H1 (cell line): ENCODE data around the gene ELOA. TPM values are rescaled to one million over a fixed set of nuclear protein-coding genes. Genes with fewer than 3 reads are reported as not detected.

Experiments used
- CTCF ChIA-PET: fragments of 300-600 bp; sonication (Branson Sonifier 250); formaldehyde crosslinking; loops from one replicate; lab custom pipeline; 2021; ENCODE audit not compliant: partially characterized antibody; lab: Charles Lee
- POLR2A ChIA-PET: fragments of 300-600 bp; sonication (Branson Sonifier 250); formaldehyde crosslinking; loops from one replicate; lab custom pipeline; 2021; ENCODE audit warnings: inconsistent platforms; ENCODE audit not compliant: partially characterized antibody; lab: Charles Lee
- DNase-seq, 2 experiments: peaks; one replicate each; pipeline versions ENCODE4 v3.0.0 to v3.0.0-alpha.2; 2010 to 2022; ENCODE audit warnings: low spot score in 2 of 2, low read depth in 1 of 2, mixed read lengths in 1 of 2
- FAIRE-seq: peaks from 2 replicates; lab custom pipeline; 2011; peaks lifted over from hg19 to GRCh38; lab: Jason Lieb, UNC
- H2AFZ ChIP-seq: 2 replicates; pipeline ENCODE4 v1.8.1; 2012; ENCODE audit warnings: low read length, inconsistent platforms
- H2AK5ac ChIP-seq: 2 replicates; pipeline ENCODE4 v1.6.1; 2013; ENCODE audit warnings: low read depth, low read length
- H2BK120ac ChIP-seq: replicated peaks from 2 replicates; pipeline ENCODE3; 2013; ENCODE audit warnings: low read depth, low read length, inconsistent platforms
- H2BK12ac ChIP-seq: 2 replicates; pipeline ENCODE4 v1.6.1; 2013; ENCODE audit warnings: low read depth, low read length
- H2BK15ac ChIP-seq: 2 replicates; pipeline ENCODE4 v1.6.1; 2013; ENCODE audit warnings: low read length
- H2BK20ac ChIP-seq: 2 replicates; pipeline ENCODE4 v1.6.1; 2013; ENCODE audit warnings: low read length
- H2BK5ac ChIP-seq: 2 replicates; pipeline ENCODE4 v1.6.1; 2013; ENCODE audit warnings: low read depth, low read length
- H3K14ac ChIP-seq: 2 replicates; pipeline ENCODE4 v1.6.1; 2013; ENCODE audit warnings: inconsistent platforms; ENCODE audit not compliant: insufficient read length
- H3K18ac ChIP-seq: 2 replicates; pipeline ENCODE4 v1.6.1; 2013; ENCODE audit warnings: low read length; ENCODE audit errors: extremely low read depth
- H3K23ac ChIP-seq: 2 replicates; pipeline ENCODE4 v1.6.1; 2013; ENCODE audit warnings: inconsistent platforms; ENCODE audit not compliant: insufficient read length
- H3K23me2 ChIP-seq: 2 replicates; pipeline ENCODE4 v1.6.1; 2013; ENCODE audit warnings: low read depth, low read length
- H3K27ac ChIP-seq: 2 replicates; pipeline ENCODE4 v1.6.1; 2011; ENCODE audit warnings: low read depth, low read length, inconsistent platforms
- H3K27me3 ChIP-seq, 4 experiments: replicated peaks in 1 of 4; 1 replicate in 1 of 4; 2 replicates in 3 of 4; pipeline versions ENCODE4 v1.6.1 to v1.8.1; 2011 to 2013; ENCODE audit warnings: low read length in 3 of 4, mild to moderate bottlenecking in 3 of 4, inconsistent platforms in 2 of 4, mixed read lengths in 2 of 4, moderate library complexity in 1 of 4; ENCODE audit not compliant: control insufficient read depth in 3 of 4, insufficient read depth in 3 of 4; ENCODE audit errors: extremely low read depth in 1 of 4
- H3K36me3 ChIP-seq, 4 experiments: 2 replicates each; pipeline versions ENCODE4 v1.6.1 to v1.8.1; 2011 to 2013; ENCODE audit warnings: mild to moderate bottlenecking in 4 of 4, low read length in 3 of 4, moderate library complexity in 2 of 4, control low read depth in 1 of 4, inconsistent platforms in 1 of 4; ENCODE audit not compliant: insufficient read depth in 4 of 4, control insufficient read depth in 2 of 4
- H3K4ac ChIP-seq: replicated peaks from 2 replicates; pipeline ENCODE3; 2013; ENCODE audit warnings: low read length, low read depth, mixed read lengths, inconsistent platforms; ENCODE audit not compliant: insufficient read length
- H3K4me1 ChIP-seq, 4 experiments: replicated peaks in 1 of 4; 1 replicate in 1 of 4; 2 replicates in 3 of 4; pipeline versions ENCODE4 v1.6.1 to v1.8.1; 2011 to 2013; ENCODE audit warnings: low read length in 3 of 4, inconsistent platforms in 2 of 4, mixed read lengths in 1 of 4; ENCODE audit not compliant: insufficient read depth in 4 of 4, control insufficient read depth in 3 of 4
- H3K4me2 ChIP-seq, 2 experiments: 2 replicates each; pipeline versions ENCODE4 v1.6.1 to v1.8.1; 2011 to 2013; ENCODE audit warnings: low read depth in 2 of 2, low read length in 2 of 2, control low read depth in 1 of 2, inconsistent platforms in 1 of 2, mild to moderate bottlenecking in 1 of 2; ENCODE audit not compliant: insufficient read depth in 1 of 2
- H3K4me3 ChIP-seq, 4 experiments: fragments of 200-600, 300-600 bp in 1 of 4; sonication (generic), shearing (Covaris generic), sonication (Bioruptor Twin) in 1 of 4; 2 replicates each; pipeline versions ENCODE4 v1.5.1 to v1.8.1; 2011 to 2016; ENCODE audit warnings: low read length in 4 of 4, low read depth in 3 of 4, control low read depth in 2 of 4, inconsistent platforms in 2 of 4, mild to moderate bottlenecking in 2 of 4, mixed read lengths in 1 of 4, moderate library complexity in 1 of 4; ENCODE audit not compliant: insufficient read depth in 2 of 4; ENCODE audit errors: extremely low read depth in 1 of 4
- H3K56ac ChIP-seq: replicated peaks from 2 replicates; pipeline ENCODE3; 2013; ENCODE audit warnings: low read depth, mild to moderate bottlenecking, mixed read lengths, low read length, inconsistent platforms; ENCODE audit not compliant: insufficient read length
- H3K79me1 ChIP-seq: 2 replicates; pipeline ENCODE4 v1.6.1; 2013; ENCODE audit warnings: low read depth, low read length, control low read depth
- H3K79me2 ChIP-seq, 2 experiments: 2 replicates each; pipeline versions ENCODE4 v1.6.1 to v1.8.1; 2012 to 2013; ENCODE audit warnings: low read length in 2 of 2, mild to moderate bottlenecking in 2 of 2, inconsistent platforms in 1 of 2; ENCODE audit not compliant: insufficient read depth in 2 of 2, control insufficient read depth in 1 of 2
- H3K9ac ChIP-seq, 4 experiments: replicated peaks in 1 of 4; 1 replicate in 1 of 4; 2 replicates in 3 of 4; pipeline versions ENCODE4 v1.6.1 to v1.8.1; 2011 to 2013; ENCODE audit warnings: low read depth in 3 of 4, low read length in 3 of 4, control low read depth in 2 of 4, mild to moderate bottlenecking in 2 of 4, moderate library complexity in 2 of 4, inconsistent platforms in 1 of 4; ENCODE audit errors: extremely low read depth in 1 of 4
- H3K9me3 ChIP-seq, 2 experiments: 2 replicates each; pipeline versions ENCODE4 v1.6.1 to v1.8.1; 2012 to 2013; ENCODE audit warnings: mild to moderate bottlenecking in 2 of 2, moderate library complexity in 2 of 2, control low read depth in 1 of 2, inconsistent platforms in 1 of 2, low read depth in 1 of 2, low read length in 1 of 2, mixed read lengths in 1 of 2; ENCODE audit not compliant: insufficient read depth in 2 of 2
- H4K20me1 ChIP-seq, 2 experiments: replicated peaks in 1 of 2; 2 replicates each; pipeline versions ENCODE3 to v1.8.1; 2011 to 2013; ENCODE audit warnings: inconsistent platforms in 2 of 2, low read length in 2 of 2, mild to moderate bottlenecking in 1 of 2; ENCODE audit not compliant: insufficient read depth in 2 of 2, control insufficient read depth in 1 of 2
- H4K5ac ChIP-seq: 2 replicates; pipeline ENCODE4 v1.6.1; 2013; ENCODE audit warnings: low read length, low read depth, mixed read lengths, inconsistent platforms; ENCODE audit not compliant: insufficient read length
- H4K8ac ChIP-seq: 2 replicates; pipeline ENCODE4 v1.8.0; 2013; ENCODE audit warnings: mild to moderate bottlenecking, moderate library complexity, low read length, inconsistent platforms; ENCODE audit not compliant: insufficient read depth; ENCODE audit errors: extremely low read depth
- H4K91ac ChIP-seq: replicated peaks from 2 replicates; pipeline ENCODE3; 2013; ENCODE audit warnings: low read length, mixed read lengths, inconsistent platforms; ENCODE audit not compliant: insufficient read length
- BCL11A ChIP-seq, 2 experiments: IDR thresholded peaks; one replicate each; pipeline ENCODE4 v1.6.1; 2011; ENCODE audit warnings: low read depth in 2 of 2, low read length in 2 of 2, mild to moderate bottlenecking in 2 of 2
- KDM4A ChIP-seq: IDR thresholded peaks from one replicate; pipeline ENCODE4 v1.7.1; 2012; ENCODE audit warnings: low read depth, mild to moderate bottlenecking, moderate library complexity, low read length, inconsistent platforms; ENCODE audit not compliant: severe bottlenecking
- POLR2AphosphoS5 ChIP-seq: IDR thresholded peaks from 2 replicates; pipeline ENCODE4 v1.6.1; 2011; ENCODE audit warnings: low read depth, low read length
- WGBS, 2 experiments: shearing (Covaris generic) in 1 of 2; methylation state at CpG; one replicate each; pipeline versions ENCODE4 v1.1.6 to v1.1.7; 2013 to 2015; ENCODE audit warnings: low lambda C conversion rate in 2 of 2, mixed read lengths in 2 of 2, inconsistent platforms in 1 of 2, low coverage in 1 of 2, missing lambda C conversion rate in 1 of 2; ENCODE audit not compliant: insufficient replicate concordance in 2 of 2, insufficient coverage in 1 of 2, insufficient read length in 1 of 2; ENCODE audit errors: extremely low coverage in 1 of 2, missing lambda C conversion rate in 1 of 2; 5-methylcytosine and 5-hydroxymethylcytosine counted together
- polyA plus RNA-seq, 7 experiments: library from polyadenylated mRNA; depleted of rRNA in 3 of 7; stranded (reverse) in 5 of 7; unstranded in 2 of 7; fragments of >200 nt in 5 of 7; fragments of 200-250 nt in 2 of 7; gene quantifications; 1 replicate in 5 of 7; 2 replicates in 1 of 7; 4 replicates in 1 of 7; pipeline versions ENCODE4 v1.2.1 to v1.2.3, GENCODE V29; 2011 to 2013; ENCODE audit warnings: missing spikeins in 2 of 7, mixed read lengths in 2 of 7
- total RNA-seq: library from RNA; stranded (reverse); fragmentation: NEBNext Ultra II Directional; extraction: Animal tissue kit (Norgen Biotek cat#: 25700); gene quantifications from 2 replicates; pipeline ENCODE4 v1.2.1, GENCODE V29; 2021

The ELOA gene
- total and polyA plus RNA-seq, 2 of the 8 experiments (the other 6 are each of a cell fraction or from before 2014, with no cell fraction given) = 15.7 to 61.1 TPM

DNA sequence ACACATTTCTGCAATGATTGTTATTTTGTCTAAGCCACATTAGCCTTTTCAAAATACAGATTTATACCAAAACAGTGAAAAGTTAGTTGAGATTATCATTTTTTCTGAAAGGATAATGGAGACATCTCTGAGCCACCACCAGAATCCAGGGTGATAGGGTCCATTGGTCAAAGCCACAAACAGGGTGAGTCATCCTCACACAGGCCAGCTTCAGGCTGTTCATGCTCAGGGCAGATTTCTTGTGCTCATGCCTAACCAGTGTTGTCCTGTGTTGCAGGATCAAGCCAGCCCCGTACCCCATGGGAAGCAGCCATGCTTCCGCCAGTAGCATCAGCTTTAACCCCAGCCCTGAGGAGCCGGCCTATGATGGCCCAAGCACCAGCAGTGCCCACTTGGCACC is 13.4 kb downstream of the ELOA start:
- Histone ChIP-seq H2BK5ac (no peak overlapping the region), H3K56ac (no peak overlapping the region), H2AK5ac (no peak overlapping the region), H3K18ac (no peak overlapping the region), H3K27me3 (no peaks in the 10 kb centered on the region), H2BK12ac (no peak overlapping the region), H4K20me1 (peaks cover 10 to 23% of the 10 kb centered on the region in 2 experiments), H3K4ac (no peak overlapping the region), H3K27ac (no peak overlapping the region), H2BK120ac (no peak overlapping the region), H3K9me3 (no peaks in the 10 kb centered on the region), H2BK20ac (no peak overlapping the region), H4K8ac (no peak overlapping the region), H3K23me2 (no peaks in the 10 kb centered on the region), H3K79me2 (no peaks in the 10 kb centered on the region; a peak in 1 of 4 replicates), H2AFZ (no peak overlapping the region), H2BK15ac (no peak overlapping the region), H3K79me1 (peaks cover 6% of the 10 kb centered on the region; the same call in 1 of the 2 replicates), H4K5ac (no peak overlapping the region), H3K36me3 (peaks cover 47 to 89% (median 79%) of the 10 kb centered on the region in 4 experiments), H3K23ac (no peak overlapping the region), H3K4me3 (no peak overlapping the region), H4K91ac (no peak overlapping the region), H3K14ac (no peak overlapping the region), H3K4me2 (no peak overlapping the region), H3K9ac (no peak overlapping the region), H3K4me1 (no peaks in the 10 kb centered on the region)
- POLR2A ChIA-PET = interaction anchor here (1.1 to 1.5 kb wide), 3 partner anchors 13 to 58 kb away, joined by 3 to 5 read pairs (median 4); partner anchors contain the start of genes ELOA and PITHD1
- CTCF ChIA-PET = interaction anchor here (1.0 kb wide), 1 partner anchor 92 kb away, joined by 3 read pairs; no protein-coding TSS in a partner anchor
- WGBS, 2 experiments = 94% methylated on average over 3 of the region's 3 CpGs; no CpG with 5 or more reads in 1 of the 2 experiments
- no peak for FAIRE-seq
- DNase-seq = no peak
- TF ChIP-seq BCL11A (IDR thresholded peaks at IDR 0.05; ENCODE audit: low read depth in 2 of 2, low read length in 2 of 2) (no peak), KDM4A (no peak), POLR2AphosphoS5 (no peak)
